HepG2 (cell line): Measurements from ENCODE around the gene CLEC2D. TPM values are rescaled to one million over a fixed set of nuclear protein-coding genes. Genes with fewer than 3 reads are reported as not detected.

Experiments
- ATAC-seq: fragments of 200-7000 bp; cut with Tn5 transposase; 3 replicates; pipeline ENCODE4 v1.9.1; 2020; ENCODE audit warnings: mild to moderate bottlenecking, moderate library complexity
- BruUV-seq: library from RNA; stranded (reverse); fragments of 400-500 nt; replicated peaks from 2 replicates; lab custom pipeline; 2021; lab: Mats Ljungman, UMichigan
- CTCF ChIA-PET: fragments of 300-600 bp; formaldehyde crosslinking; extraction: SDS; loops from one replicate; lab custom pipeline; 2021; ENCODE audit warnings: low total read pairs, inconsistent platforms, low intra/inter-chr PET ratio; lab: Yijun Ruan, JAX
- POLR2A ChIA-PET: fragments of 350-600 bp; sonication (Branson Sonifier 250); formaldehyde crosslinking; loops from one replicate; lab custom pipeline; 2020; ENCODE audit warnings: antibody characterized with exemption, inconsistent platforms; lab: Yijun Ruan, JAX
- DNase-seq: peaks from one replicate; pipeline ENCODE4 v3.0.0-alpha.2; 2015; ENCODE audit warnings: low spot score
- FAIRE-seq: peaks from 3 replicates; lab custom pipeline; 2011; peaks lifted over from hg19 to GRCh38; lab: Jason Lieb, UNC
- H2AFZ ChIP-seq: one replicate; pipeline ENCODE4 v1.6.1; 2011; ENCODE audit warnings: low read length, inconsistent platforms
- H3K27ac ChIP-seq: fragments of 300-600 bp; 3 replicates; pipeline ENCODE4 v1.8.0; 2011; ENCODE audit warnings: mixed run types, mild to moderate bottlenecking, mixed read lengths, low read length, inconsistent platforms; ENCODE audit not compliant: insufficient read depth; ENCODE audit errors: extremely low read length
- H3K27me3 ChIP-seq, 2 experiments: fragments of 200-600 bp in 1 of 2; 2 replicates in 1 of 2; 3 replicates in 1 of 2; pipeline versions ENCODE4 v1.6.0 to v1.8.0; 2011; ENCODE audit warnings: low read length in 2 of 2, mild to moderate bottlenecking in 2 of 2, moderate library complexity in 2 of 2, inconsistent platforms in 1 of 2; ENCODE audit not compliant: insufficient read depth in 2 of 2, control insufficient read depth in 1 of 2
- H3K36me3 ChIP-seq, 2 experiments: fragments of 200-600 bp in 1 of 2; replicated peaks in 1 of 2; 2 replicates in 1 of 2; 3 replicates in 1 of 2; pipeline versions ENCODE4 v1.5.1 to v1.8.0; 2011; ENCODE audit warnings: low read length in 2 of 2, inconsistent platforms in 1 of 2; ENCODE audit not compliant: insufficient read depth in 2 of 2, control insufficient read depth in 1 of 2
- H3K4me1 ChIP-seq: 2 replicates; pipeline ENCODE4 v1.5.1; 2012; ENCODE audit warnings: low read length, inconsistent platforms; ENCODE audit not compliant: insufficient read depth
- H3K4me2 ChIP-seq: 2 replicates; pipeline ENCODE4 v1.6.0; 2011; ENCODE audit warnings: low read depth, low read length, inconsistent platforms
- H3K4me3 ChIP-seq, 3 experiments: fragments of 200-600 bp in 1 of 3; sonication (generic), shearing (Covaris generic) in 1 of 3; replicated peaks in 1 of 3; 2 replicates each; pipeline ENCODE4 v1.5.1; 2011 to 2016; ENCODE audit warnings: low read length in 3 of 3, inconsistent platforms in 2 of 3, low read depth in 2 of 3, mild to moderate bottlenecking in 2 of 3, control low read depth in 1 of 3, mixed read lengths in 1 of 3; ENCODE audit not compliant: insufficient read depth in 1 of 3
- H3K79me2 ChIP-seq: one replicate; pipeline ENCODE4 v1.6.1; 2011; ENCODE audit warnings: low read length, inconsistent platforms; ENCODE audit not compliant: insufficient read depth
- H3K9ac ChIP-seq: 2 replicates; pipeline ENCODE4 v1.6.0; 2011; ENCODE audit warnings: mild to moderate bottlenecking, low read depth, low read length, inconsistent platforms; ENCODE audit not compliant: insufficient read depth
- H3K9me3 ChIP-seq: 2 replicates; pipeline ENCODE4 v1.5.1; 2012; ENCODE audit warnings: mild to moderate bottlenecking, low read length
- H4K20me1 ChIP-seq: 2 replicates; pipeline ENCODE4 v1.6.0; 2011; ENCODE audit warnings: inconsistent platforms, mild to moderate bottlenecking, low read length, moderate library complexity; ENCODE audit not compliant: insufficient read depth
- CREB1 ChIP-seq, 2 experiments: fragments of 450-650 bp in 1 of 2; IDR thresholded peaks; 2 replicates each; pipeline ENCODE4 v1.6.1; 2016 to 2017; ENCODE audit warnings: control low read depth in 1 of 2, mild to moderate bottlenecking in 1 of 2, missing compliant biosample characterization in 1 of 2, missing genetic modification characterization in 1 of 2
- DNMT1 ChIP-seq: sonication (generic); formaldehyde crosslinking; IDR thresholded peaks from 2 replicates; pipeline ENCODE4 v1.5.1; 2020; ENCODE audit warnings: mild to moderate bottlenecking, missing genetic modification reagents
- YY1 ChIP-seq: IDR thresholded peaks from 2 replicates; pipeline ENCODE4 v1.6.1; 2011; ENCODE audit warnings: low read length, low read depth, moderate library complexity, mild to moderate bottlenecking; ENCODE audit not compliant: insufficient read depth, insufficient replicate concordance
- ZSCAN25 ChIP-seq: sonication (generic); formaldehyde crosslinking; IDR thresholded peaks from 2 replicates; pipeline ENCODE4 v1.8.0; 2022; ENCODE audit warnings: mild to moderate bottlenecking, missing genetic modification reagents
- WGBS: methylation state at CpG from one replicate; pipeline ENCODE4 v1.1.6; 2017; ENCODE audit warnings: low lambda C conversion rate; 5-methylcytosine and 5-hydroxymethylcytosine counted together
- in situ Hi-C: cut with HindIII; loops from 2 replicates; pipeline ENCODE4 v1.10.0; 2017; ENCODE audit warnings: low pct_unique_long_range_greater_than_20kb; ENCODE audit not compliant: extremely low pct_ligation_motif_present
- intact Hi-C: fragments of 100-400 bp; cut with micrococcal nuclease; formaldehyde crosslinking; loops from one replicate; pipeline ENCODE4 v1.10.0; 2022; ENCODE audit not compliant: unreplicated experiment
- polyA plus RNA-seq, 8 experiments: library from polyadenylated mRNA; depleted of rRNA in 3 of 8; stranded (reverse) in 7 of 8; unstranded in 1 of 8; fragments of >200 nt; fragmentation: Illumina TruSeq in 4 of 8; extraction: Trizol in 4 of 8; gene quantifications; 2 replicates each; pipeline versions ENCODE4 v1.2.1 to v1.2.3, GENCODE V29; 2011 to 2016; ENCODE audit warnings: low read depth in 4 of 8, missing spikeins in 1 of 8, mixed read lengths in 1 of 8; ENCODE audit not compliant: insufficient read depth in 1 of 8
- total RNA-seq, 5 experiments: library from RNA; depleted of rRNA; stranded (reverse); fragments of >200 nt; fragmentation: Illumina TruSeq; extraction: Trizol; gene quantifications; 2 replicates each; pipeline ENCODE4 v1.2.3, GENCODE V29; 2016; ENCODE audit warnings: low read depth in 1 of 5
- TF ChIP-seq, protein P1 (sequence below): sonication (generic); formaldehyde crosslinking; IDR thresholded peaks from 2 replicates; pipeline ENCODE4 v1.4.0; 2020; ENCODE audit warnings: mild to moderate bottlenecking, missing genetic modification reagents

Gene CLEC2D
- total and polyA plus RNA-seq, 2 of the 13 experiments (the other 11 are each of a cell fraction or from before 2014, with no cell fraction given) = 2.5 to 8.6 TPM

DNA sequence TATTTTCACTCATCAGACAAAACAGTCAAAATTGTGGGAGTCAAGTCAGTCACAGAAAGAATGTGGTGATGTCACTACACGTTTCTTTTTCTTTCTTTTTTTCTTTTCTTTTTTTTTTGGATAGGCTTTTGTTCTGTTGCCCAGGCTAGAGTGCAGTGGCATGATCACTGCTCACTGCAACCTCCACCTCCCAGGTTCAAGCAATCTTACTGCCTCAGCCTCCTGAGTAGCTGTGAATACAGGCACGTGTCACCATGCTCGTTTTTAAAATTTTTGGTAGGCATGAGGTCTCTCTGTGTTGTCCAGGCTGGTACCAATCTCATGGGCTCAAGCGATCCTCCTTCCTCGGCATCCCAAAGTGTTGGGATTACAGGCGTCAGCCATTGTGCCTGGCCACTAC, 61.1 kb downstream of the CLEC2D start:
- no peaks in the 10 kb centered on the region for H3K9me3 ChIP-seq
- in situ Hi-C loops = no loop called here
- no peaks in the 10 kb centered on the region for H3K36me3 ChIP-seq
- ATAC-seq (no peak), DNase-seq (no peak), FAIRE-seq (no peak)
- no peaks in the 10 kb centered on the region for H3K79me2 ChIP-seq
- ChIA-PET CTCF (no interaction called here), POLR2A (no interaction called here)
- TF ChIP-seq YY1 = no peak
- peak; percentile 48; the same call in 1 of the 2 replicates for TF ChIP-seq CREB1 (IDR thresholded peaks at IDR 0.05)
- no peak for TF ChIP-seq CREB1 (CRISPR knock-in tag; IDR thresholded peaks at IDR 0.05)
- H3K4me2 ChIP-seq = no peak overlapping the region
- H3K27ac ChIP-seq = no peak overlapping the region
- H3K4me1 ChIP-seq = no peaks in the 10 kb centered on the region
- intact Hi-C loops = no loop called here
- 0 out of 5 replicates have a peak, but pooled peaks cover 0 to 3% of the 10 kb centered on the region in 2 experiments for H3K27me3 ChIP-seq
- H4K20me1 ChIP-seq = no peaks in the 10 kb centered on the region
- WGBS = 20% methylated on average over 6 of the region's 6 CpGs
- no peak overlapping the region for H3K4me3 ChIP-seq
- no peak overlapping the region for H3K9ac ChIP-seq
- H2AFZ ChIP-seq = no peak overlapping the region
- BruUV-seq = no TSS peak

DNA sequence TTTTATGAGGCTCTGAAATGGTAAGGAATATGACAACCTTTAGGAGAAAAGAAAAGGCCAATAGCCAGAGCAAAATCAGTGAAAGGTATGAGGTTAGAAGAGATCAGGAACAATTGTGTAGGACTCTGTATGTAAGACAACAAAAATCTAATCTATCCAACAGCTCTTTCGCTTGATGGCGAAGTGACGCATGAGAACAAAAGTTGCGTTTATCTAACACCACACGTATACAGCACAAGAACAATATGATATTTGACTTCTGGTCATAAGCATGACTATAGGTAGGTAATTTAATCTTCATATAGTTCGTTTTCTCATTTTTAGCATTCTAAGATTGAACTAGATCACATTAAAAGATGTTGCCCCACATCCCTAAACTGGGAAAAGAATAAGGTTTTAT, 61.9 kb downstream of the CLEC2D start:
- Histone ChIP-seq H3K9ac (no peak overlapping the region), H4K20me1 (no peaks in the 10 kb centered on the region), H3K27me3 (0 out of 5 replicates have a peak, but pooled peaks cover 0 to 3% of the 10 kb centered on the region in 2 experiments), H2AFZ (no peak overlapping the region), H3K4me2 (no peak overlapping the region), H3K9me3 (no peaks in the 10 kb centered on the region), H3K4me3 (no peak overlapping the region), H3K79me2 (no peaks in the 10 kb centered on the region), H3K27ac (no peak overlapping the region), H3K36me3 (no peaks in the 10 kb centered on the region), H3K4me1 (no peaks in the 10 kb centered on the region)
- intact Hi-C loops (no loop called here), in situ Hi-C loops (no loop called here)
- TF ChIP-seq, protein P1, sequence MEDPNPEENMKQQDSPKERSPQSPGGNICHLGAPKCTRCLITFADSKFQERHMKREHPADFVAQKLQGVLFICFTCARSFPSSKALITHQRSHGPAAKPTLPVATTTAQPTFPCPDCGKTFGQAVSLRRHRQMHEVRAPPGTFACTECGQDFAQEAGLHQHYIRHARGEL (CRISPR knock-in tag) = no peak
- TF ChIP-seq ZSCAN25 (CRISPR knock-in tag) (no peak), DNMT1 (no peak)
- no TSS peak for BruUV-seq
- POLR2A ChIA-PET = no interaction called here
- CTCF ChIA-PET = no interaction called here
- WGBS = 33% methylated on average over 6 of the region's 6 CpGs
- ATAC-seq (no peak), DNase-seq (no peak), FAIRE-seq (no peak)
